Measurements from ENCODE around the gene SNX7.

DNA sequence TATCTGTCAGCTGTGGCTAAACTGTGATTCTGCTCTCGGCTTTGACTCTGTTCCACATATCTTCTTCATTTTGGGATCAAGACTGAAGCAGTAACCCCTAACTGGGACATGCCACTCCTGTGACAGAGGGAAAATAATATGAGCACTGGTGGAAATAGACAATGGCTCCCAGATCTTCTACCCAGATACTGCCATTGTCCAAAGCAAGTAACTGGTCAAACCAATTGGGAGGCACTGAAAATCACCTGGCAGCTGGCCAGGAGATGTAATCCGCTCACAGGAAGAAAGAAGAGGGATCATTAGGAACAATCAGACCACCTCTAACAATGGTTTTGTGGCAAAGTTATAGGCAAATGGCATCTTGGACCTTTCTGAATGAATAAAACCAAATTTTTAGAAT is 10.7 kb downstream of the SNX7 start:
- TF ChIP-seq, protein P1, sequence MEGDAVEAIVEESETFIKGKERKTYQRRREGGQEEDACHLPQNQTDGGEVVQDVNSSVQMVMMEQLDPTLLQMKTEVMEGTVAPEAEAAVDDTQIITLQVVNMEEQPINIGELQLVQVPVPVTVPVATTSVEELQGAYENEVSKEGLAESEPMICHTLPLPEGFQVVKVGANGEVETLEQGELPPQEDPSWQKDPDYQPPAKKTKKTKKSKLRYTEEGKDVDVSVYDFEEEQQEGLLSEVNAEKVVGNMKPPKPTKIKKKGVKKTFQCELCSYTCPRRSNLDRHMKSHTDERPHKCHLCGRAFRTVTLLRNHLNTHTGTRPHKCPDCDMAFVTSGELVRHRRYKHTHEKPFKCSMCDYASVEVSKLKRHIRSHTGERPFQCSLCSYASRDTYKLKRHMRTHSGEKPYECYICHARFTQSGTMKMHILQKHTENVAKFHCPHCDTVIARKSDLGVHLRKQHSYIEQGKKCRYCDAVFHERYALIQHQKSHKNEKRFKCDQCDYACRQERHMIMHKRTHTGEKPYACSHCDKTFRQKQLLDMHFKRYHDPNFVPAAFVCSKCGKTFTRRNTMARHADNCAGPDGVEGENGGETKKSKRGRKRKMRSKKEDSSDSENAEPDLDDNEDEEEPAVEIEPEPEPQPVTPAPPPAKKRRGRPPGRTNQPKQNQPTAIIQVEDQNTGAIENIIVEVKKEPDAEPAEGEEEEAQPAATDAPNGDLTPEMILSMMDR (conservative IDR thresholded peaks at IDR 0.05 in 1 of 2, IDR thresholded peaks at IDR 0.05 in 1 of 2; ENCODE audit: low read depth in 1 of 2, low read length in 2 of 2), result no peak
- no peak for TF ChIP-seq EZH2 (IDR thresholded peaks at IDR 0.05; ENCODE audit: low read length, missing control alignments)
